HG03025 (cell line): Measurements from ENCODE around the gene LCP1.
"Not testable (repeated sequence)": the region's sequence is repeated elsewhere in the genome, so short reads cannot be mapped to it uniquely, and the experiment has no call there.

Experiments
- ATAC-seq: cut with Tn5 transposase; IDR thresholded peaks from one replicate; pipeline ENCODE4 v1.9.1; 2021; ENCODE audit warnings: mild to moderate bottlenecking, moderate library complexity; ENCODE audit not compliant: unreplicated experiment, low FRiP score

The LCP1 gene

GRCh38 chr13:46182491-46182877 lies 507 bp upstream of the LCP1 start:
- no peak for ATAC-seq

GRCh38 chr13:46181377-46181839 lies 569 bp downstream of the LCP1 start:
- no peak for ATAC-seq

- ATAC-seq, result no peak
These were observed 1.8 kb downstream of the LCP1 start for GRCh38 chr13:46179969-46180763.

- no peak for ATAC-seq
These were observed 2.5 kb downstream of the LCP1 start for GRCh38 chr13:46179491-46179908.

- ATAC-seq, result no peak
These were observed 3.2 kb downstream of the LCP1 start for GRCh38 chr13:46178821-46179220.

GRCh38 chr13:46178143-46178542 lies 3.8 kb downstream of the LCP1 start:
- no peak for ATAC-seq

GRCh38 chr13:46176756-46177155 lies 5.2 kb downstream of the LCP1 start:
- peak; percentile 35 for ATAC-seq

- ATAC-seq, result no peak
These were observed 8.3 kb downstream of the LCP1 start for GRCh38 chr13:46173656-46174055.

- no peak for ATAC-seq
These were observed 9.4 kb downstream of the LCP1 start for GRCh38 chr13:46172531-46172991.

GRCh38 chr13:46171739-46172138 lies 10.2 kb downstream of the LCP1 start:
- no peak for ATAC-seq

- no peak for ATAC-seq
These were observed 10.8 kb downstream of the LCP1 start for GRCh38 chr13:46171217-46171616.

- no peak for ATAC-seq
These were observed 11.3 kb downstream of the LCP1 start for GRCh38 chr13:46170687-46171086.

- no peak for ATAC-seq
These were observed 11.7 kb downstream of the LCP1 start for GRCh38 chr13:46170268-46170667.

- no peak for ATAC-seq
These were observed 12.2 kb downstream of the LCP1 start for GRCh38 chr13:46169758-46170157.

GRCh38 chr13:46168783-46169182 lies 13.2 kb downstream of the LCP1 start:
- no peak for ATAC-seq

- no peak for ATAC-seq
These were observed 13.6 kb downstream of the LCP1 start for GRCh38 chr13:46168341-46168740.

- ATAC-seq, result no peak
These were observed 14.9 kb downstream of the LCP1 start for GRCh38 chr13:46166947-46167610.

GRCh38 chr13:46166224-46166584 lies 15.8 kb downstream of the LCP1 start:
- no peak for ATAC-seq

GRCh38 chr13:46165485-46166223 lies 16.3 kb downstream of the LCP1 start:
- ATAC-seq, result no peak

- ATAC-seq, result no peak
These were observed 17.3 kb downstream of the LCP1 start for GRCh38 chr13:46164661-46165060.

- not testable (repeated sequence) for ATAC-seq
These were observed 19.2 kb downstream of the LCP1 start for GRCh38 chr13:46162741-46163140.
